Stimulated activated CD4-positive, alpha-beta T cell treated with anti-CD3 and anti-CD28 coated beads, Interleukin-4, amount 100 ng/mL, for 4 hours (primary cell): ENCODE data around the gene FAM120C.

Experiments used
- DNase-seq, 2 experiments: peaks; one replicate each; pipeline ENCODE4 v3.0.0-alpha.2; 2020

FAM120C gene

GRCh38 chrX:54182864-54183613, at the start of gene FAM120C:
Gene FAM120C, minus strand, starts transcription at chrX:54183254. Its CDS starts 56 bp downstream, at chrX:54183198.
- DNase-seq, result peak; percentile 65 to 67

GRCh38 chrX:54230435-54231148, 47.5 kb upstream of the FAM120C start:
- no peak for DNase-seq

- no peak for DNase-seq
These were observed 40.5 kb upstream of the FAM120C start for GRCh38 chrX:54223581-54223980.

- no peak for DNase-seq
These were observed 30.5 kb upstream of the FAM120C start for GRCh38 chrX:54213603-54214002.

- no peak for DNase-seq
These were observed 25.5 kb upstream of the FAM120C start for GRCh38 chrX:54208531-54208930.

GRCh38 chrX:54198262-54198661, 15.2 kb upstream of the FAM120C start:
- DNase-seq, result no peak

- no peak for DNase-seq
These were observed 12.0 kb upstream of the FAM120C start for GRCh38 chrX:54194982-54195588.

- no peak for DNase-seq
These were observed 10.2 kb upstream of the FAM120C start for GRCh38 chrX:54193085-54193821.

GRCh38 chrX:54184474-54184873, 1.4 kb upstream of the FAM120C start:
- no peak for DNase-seq

- peak; percentile 60 to 71 for DNase-seq
These were observed 725 bp downstream of the FAM120C start for GRCh38 chrX:54182194-54182863.

GRCh38 chrX:54181202-54181953, 1.7 kb downstream of the FAM120C start:
- DNase-seq, result no peak

- no peak for DNase-seq
These were observed 2.7 kb downstream of the FAM120C start for GRCh38 chrX:54180403-54180802.

- no peak for DNase-seq
These were observed 4.7 kb downstream of the FAM120C start for GRCh38 chrX:54178100-54178940.

GRCh38 chrX:54177306-54177705, 5.7 kb downstream of the FAM120C start:
- DNase-seq, result no peak

GRCh38 chrX:54173791-54174190, 9.3 kb downstream of the FAM120C start:
- DNase-seq, result no peak

- DNase-seq, result no peak
These were observed 10.6 kb downstream of the FAM120C start for GRCh38 chrX:54172455-54172854.

GRCh38 chrX:54171527-54172250, 11.4 kb downstream of the FAM120C start:
- no peak for DNase-seq

GRCh38 chrX:54171091-54171490, 12.0 kb downstream of the FAM120C start:
- no peak for DNase-seq

GRCh38 chrX:54166915-54167314, 16.1 kb downstream of the FAM120C start:
- DNase-seq, result no peak

- DNase-seq, result no peak
These were observed 25.5 kb downstream of the FAM120C start for GRCh38 chrX:54157561-54157960.
